ENCODE measurements around the gene OR10AD1. TPM values are rescaled to one million over a fixed set of nuclear protein-coding genes. Genes with fewer than 3 reads are reported as not detected.

OR10AD1 gene
- total and polyA plus RNA-seq, 9 of the 15 experiments (the other 6 are each of a cell fraction or from before 2014, with no cell fraction given): not detected

- TF ChIP-seq BRF2 (IDR thresholded peaks at IDR 0.05; ENCODE audit: borderline replicate concordance, insufficient read depth, insufficient read length) (no peak), SIX5 (IDR thresholded peaks at IDR 0.05; ENCODE audit: borderline replicate concordance in 1 of 2, insufficient read depth in 1 of 2, low read depth in 1 of 2, low read length in 2 of 2) (no peak), ZBTB34 (CRISPR knock-in tag; IDR thresholded peaks at IDR 0.05) (no peak), CTCFL (IDR thresholded peaks at IDR 0.05; ENCODE audit: borderline replicate concordance, insufficient read depth, low read depth, low read length, poor library complexity, severe bottlenecking) (no peak), USF2 (CRISPR knock-in tag; IDR thresholded peaks at IDR 0.05) (no peak), CC2D1A (IDR thresholded peaks at IDR 0.05) (no peak), RHOXF2B (CRISPR knock-in tag; conservative IDR thresholded peaks at IDR 0.05) (no peak), ZNF133 (CRISPR knock-in tag; IDR thresholded peaks at IDR 0.05) (no peak), ZNF551 (CRISPR knock-in tag; IDR thresholded peaks at IDR 0.05) (no peak), IRF9 (tag; IDR thresholded peaks at IDR 0.05) (no peak), POU5F1 (IDR thresholded peaks at IDR 0.05; ENCODE audit: borderline replicate concordance, low read depth, low read length, partially characterized antibody) (no peak), ETS2 (tag; IDR thresholded peaks at IDR 0.05; ENCODE audit: borderline replicate concordance, poor library complexity, severe bottlenecking) (no peak), ARHGAP35 (IDR thresholded peaks at IDR 0.05; ENCODE audit: partially characterized antibody) (no peak)
Observed at GRCh38 chr12:48191096-48191495, 12.0 kb downstream of the OR10AD1 start (continued).

All from K562 (cell line).